Glutamatergic neuron (in vitro differentiated cells): Measurements from ENCODE around the gene CC2D2A. TPM values are rescaled to one million over a fixed set of nuclear protein-coding genes. Genes with fewer than 3 reads are reported as not detected.

ENCODE experiments used
- DNase-seq: peaks from one replicate; pipeline ENCODE4 v3.0.0; 2022
- H3K27ac Mint-ChIP-seq: one replicate; pipeline ENCODE4 v1.8.0; 2020; ENCODE audit warnings: mild to moderate bottlenecking, mixed read lengths, inconsistent platforms; ENCODE audit not compliant: unreplicated experiment
- H3K27me3 Mint-ChIP-seq: one replicate; pipeline ENCODE4 v1.8.0; 2020; ENCODE audit warnings: mild to moderate bottlenecking, moderate library complexity, mixed read lengths, inconsistent platforms; ENCODE audit not compliant: unreplicated experiment
- H3K36me3 Mint-ChIP-seq: one replicate; pipeline ENCODE4 v1.8.0; 2020; ENCODE audit warnings: mild to moderate bottlenecking, mixed read lengths, inconsistent platforms; ENCODE audit not compliant: unreplicated experiment
- H3K4me1 Mint-ChIP-seq: one replicate; pipeline ENCODE4 v1.8.0; 2020; ENCODE audit warnings: mild to moderate bottlenecking, low read depth, mixed read lengths, inconsistent platforms; ENCODE audit not compliant: unreplicated experiment
- H3K4me3 Mint-ChIP-seq: one replicate; pipeline ENCODE4 v1.8.0; 2020; ENCODE audit warnings: mild to moderate bottlenecking, mixed read lengths, inconsistent platforms; ENCODE audit not compliant: unreplicated experiment
- H3K9me3 Mint-ChIP-seq: one replicate; pipeline ENCODE4 v1.8.0; 2020; ENCODE audit warnings: mild to moderate bottlenecking, moderate library complexity, mixed read lengths, inconsistent platforms; ENCODE audit not compliant: unreplicated experiment
- CTCF ChIP-seq: fragments of 200-600 bp; sonication (generic); IDR thresholded peaks from one replicate; pipeline ENCODE4 v1.5.0; 2021; ENCODE audit not compliant: partially characterized antibody, unreplicated experiment
- total RNA-seq: library from RNA; stranded (reverse); fragmentation: NEBNext Ultra II Directional; extraction: Animal tissue kit (Norgen Biotek cat#: 25700); gene quantifications from one replicate; pipeline ENCODE4 v1.2.1, GENCODE V29; 2021; ENCODE audit not compliant: unreplicated experiment

The CC2D2A gene
- total RNA-seq, 1 donor from 2014 or later, result 13.3 TPM

- Mint-ChIP-seq H3K27ac (no peak overlapping the region), H3K27me3 (no peaks in the 10 kb centered on the region), H3K4me3 (no peak overlapping the region), H3K4me1 (no peaks in the 10 kb centered on the region), H3K9me3 (no peaks in the 10 kb centered on the region), H3K36me3 (peaks cover 5% of the 10 kb centered on the region)
- no peak for TF ChIP-seq CTCF
- no peak for DNase-seq
These were observed 28.7 kb downstream of the CC2D2A start for GRCh38 chr4:15498356-15498755.

- Mint-ChIP-seq H3K36me3 (peaks cover 5% of the 10 kb centered on the region), H3K27me3 (no peaks in the 10 kb centered on the region), H3K27ac (no peak overlapping the region), H3K4me3 (no peak overlapping the region), H3K9me3 (no peaks in the 10 kb centered on the region), H3K4me1 (no peaks in the 10 kb centered on the region)
- no peak for TF ChIP-seq CTCF
- DNase-seq, result no peak
These were observed 31.0 kb downstream of the CC2D2A start for GRCh38 chr4:15500701-15501100.

GRCh38 chr4:15501941-15502340, 32.3 kb downstream of the CC2D2A start:
- no peaks in the 10 kb centered on the region for H3K27me3 Mint-ChIP-seq
- H3K4me3 Mint-ChIP-seq, result no peak overlapping the region
- H3K36me3 Mint-ChIP-seq, result no peaks in the 10 kb centered on the region
- H3K4me1 Mint-ChIP-seq, result no peaks in the 10 kb centered on the region
- no peaks in the 10 kb centered on the region for H3K9me3 Mint-ChIP-seq
- H3K27ac Mint-ChIP-seq, result no peak overlapping the region
- DNase-seq, result no peak
- no peak for TF ChIP-seq CTCF

GRCh38 chr4:15502384-15502783, 32.7 kb downstream of the CC2D2A start:
- Mint-ChIP-seq H3K4me1 (no peaks in the 10 kb centered on the region), H3K27me3 (no peaks in the 10 kb centered on the region), H3K36me3 (peaks cover 2% of the 10 kb centered on the region), H3K4me3 (no peak overlapping the region), H3K9me3 (no peaks in the 10 kb centered on the region), H3K27ac (no peak overlapping the region)
- no peak for DNase-seq
- no peak for TF ChIP-seq CTCF

- H3K27ac Mint-ChIP-seq, result no peak overlapping the region
- no peaks in the 10 kb centered on the region for H3K9me3 Mint-ChIP-seq
- DNase-seq, result no peak
- no peak for TF ChIP-seq CTCF
- no peaks in the 10 kb centered on the region for H3K27me3 Mint-ChIP-seq
- no peak overlapping the region for H3K4me3 Mint-ChIP-seq
- no peaks in the 10 kb centered on the region for H3K4me1 Mint-ChIP-seq
- peaks cover 4% of the 10 kb centered on the region for H3K36me3 Mint-ChIP-seq
These were observed 34.4 kb downstream of the CC2D2A start for GRCh38 chr4:15504041-15504440.
